Activated naive CD4-positive, alpha-beta T cell treated with Interleukin-2 at 50 U/mL for 16 hours (primary cell): ENCODE measurements around the gene ZNF12.
"Not testable (repeated sequence)": the region's sequence is repeated elsewhere in the genome, so short reads cannot be mapped to it uniquely, and the experiment has no call there.

Experiments
- DNase-seq: peaks from one replicate; pipeline ENCODE4 v3.0.0-alpha.2; 2020

ZNF12 gene

DNA sequence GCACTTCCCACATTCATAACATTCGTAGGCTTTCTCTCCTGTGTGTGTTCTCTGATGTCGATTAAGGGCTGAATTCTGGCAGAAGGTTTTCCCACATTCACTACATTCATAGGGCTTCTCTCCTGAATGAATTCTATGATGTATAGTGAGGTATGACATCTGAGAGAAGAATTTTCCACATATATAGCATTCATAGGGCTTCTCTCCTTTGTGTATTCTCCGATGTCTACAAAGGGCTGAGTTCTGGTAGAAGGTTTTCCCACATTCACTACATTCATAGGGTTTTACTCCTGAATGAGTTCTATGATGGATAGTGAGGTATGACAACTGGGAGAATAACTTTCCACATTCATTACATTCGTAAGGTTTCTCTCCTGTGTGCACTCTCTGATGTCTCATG, 15.6 kb downstream of the ZNF12 start:
- no peak for DNase-seq

DNA sequence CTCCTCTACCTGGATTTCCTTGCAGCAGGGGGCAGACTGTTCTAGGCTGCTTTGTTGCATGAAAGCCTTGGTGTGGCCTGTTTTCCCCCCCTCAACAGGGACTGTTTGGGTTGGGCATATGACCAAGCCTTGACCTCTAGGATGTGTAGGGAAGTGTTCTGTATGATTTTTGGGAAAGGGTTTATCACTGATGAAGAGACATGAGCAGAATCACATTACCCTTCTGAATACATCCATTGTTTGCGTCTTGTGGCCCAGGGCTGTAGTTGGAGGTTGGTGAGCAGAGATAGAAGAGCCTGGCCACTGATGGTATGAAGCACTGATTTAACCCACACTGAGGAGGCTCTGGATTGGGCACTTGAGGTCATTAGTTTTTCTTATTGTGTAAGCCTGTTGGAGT, 26.6 kb downstream of the ZNF12 start:
- DNase-seq, result no peak

DNA sequence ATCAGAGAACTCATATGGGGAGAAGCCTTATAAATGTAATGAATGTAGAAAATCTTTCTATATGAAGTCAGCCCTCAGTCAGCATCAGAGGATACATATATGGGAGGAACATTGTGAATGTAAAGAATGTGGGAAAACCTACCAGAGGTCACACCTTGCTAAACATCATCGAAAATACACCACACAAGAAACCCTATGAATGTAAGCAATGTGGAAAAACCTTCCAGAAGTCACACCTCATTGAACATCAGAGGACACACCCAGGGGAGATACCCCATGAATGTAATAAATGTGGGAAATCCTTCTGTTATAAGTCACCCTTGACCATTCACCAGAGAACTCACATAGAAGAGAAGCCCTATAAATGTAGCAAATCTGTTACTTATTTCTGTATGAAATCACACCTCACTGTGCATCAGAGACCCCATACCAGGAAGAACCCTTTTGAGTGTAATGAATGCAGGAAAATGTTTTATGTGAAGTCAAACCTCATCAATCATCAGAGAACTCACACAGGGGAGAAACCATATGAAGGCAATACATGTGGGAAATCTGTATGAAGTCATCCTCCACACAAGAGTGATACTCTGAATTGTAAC, 30.8 kb downstream of the ZNF12 start:
- no peak for DNase-seq

DNA sequence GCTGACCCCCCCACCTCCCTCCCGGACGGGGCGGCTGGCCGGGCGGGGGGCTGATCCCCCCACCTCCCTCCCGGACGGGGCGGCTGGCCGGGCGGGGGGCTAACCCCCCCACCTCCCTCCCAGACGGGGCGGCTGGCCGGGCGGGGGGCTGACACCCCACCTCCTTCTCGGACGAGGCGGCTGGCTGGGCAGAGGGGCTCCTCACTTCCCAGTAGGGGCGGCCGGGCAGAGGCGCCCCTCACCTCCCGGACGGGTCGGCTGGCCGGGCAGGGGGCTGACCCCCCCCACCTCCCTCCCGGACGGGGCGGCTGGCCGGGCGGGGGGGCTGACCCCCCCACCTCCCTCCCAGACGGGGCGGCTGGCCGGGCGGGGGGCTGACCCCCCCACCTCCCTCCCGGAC, 35.9 kb downstream of the ZNF12 start:
- not testable (repeated sequence) for DNase-seq

DNA sequence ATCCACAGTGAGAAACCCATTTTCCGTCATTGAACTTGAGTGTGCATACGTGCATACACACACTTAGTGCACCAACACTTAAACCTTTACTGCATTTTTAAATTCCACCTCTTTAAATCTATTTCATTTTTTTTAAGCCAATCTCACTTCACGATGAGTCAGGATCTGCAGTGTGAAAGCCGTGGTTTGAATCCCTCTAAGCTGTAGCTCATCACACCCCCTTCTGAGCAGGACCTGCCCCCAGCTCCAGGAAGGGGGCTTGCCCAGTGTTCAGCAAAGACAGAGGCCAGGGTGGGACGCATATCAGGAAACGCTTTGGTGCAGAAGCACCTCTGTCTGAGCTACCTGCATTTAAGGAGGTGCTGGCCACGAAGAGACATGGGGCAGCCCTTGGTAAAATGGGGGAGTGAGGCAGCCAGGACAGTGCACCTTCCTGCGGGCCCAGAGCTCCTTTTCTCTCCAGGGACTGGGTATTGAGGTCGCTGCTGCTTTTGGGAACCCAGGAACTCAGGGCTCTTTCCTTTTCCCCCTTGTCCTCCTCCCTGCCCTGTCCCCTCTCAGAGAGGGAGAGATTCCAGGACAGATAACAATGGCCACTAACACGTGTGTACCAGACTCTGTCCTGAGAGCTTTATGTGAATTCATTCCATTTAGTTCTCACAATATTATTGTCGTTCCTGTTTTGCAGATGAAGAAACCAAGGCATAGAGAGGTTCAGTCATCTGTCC, 48.0 kb downstream of the ZNF12 start:
- DNase-seq, result no peak

DNA sequence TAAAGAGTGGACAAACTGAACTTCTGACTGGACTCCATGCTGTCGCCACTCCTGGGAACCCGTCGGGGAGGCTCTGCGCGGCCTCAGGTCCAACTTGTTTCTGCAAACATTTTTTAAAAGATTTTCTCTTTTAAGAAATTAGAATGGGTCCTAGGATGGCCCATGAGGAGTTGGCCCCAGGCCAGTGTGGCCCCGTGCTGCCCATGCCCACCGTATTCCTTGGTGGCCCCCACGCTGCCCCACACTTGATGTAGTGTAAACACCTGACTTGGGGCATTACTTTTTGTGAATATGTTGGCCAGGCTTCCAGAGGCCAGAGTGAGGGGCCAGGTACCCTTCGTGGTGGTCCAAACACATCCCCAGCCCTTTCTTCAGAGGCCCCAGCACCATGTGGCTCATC, 50.3 kb downstream of the ZNF12 start:
- no peak for DNase-seq

DNA sequence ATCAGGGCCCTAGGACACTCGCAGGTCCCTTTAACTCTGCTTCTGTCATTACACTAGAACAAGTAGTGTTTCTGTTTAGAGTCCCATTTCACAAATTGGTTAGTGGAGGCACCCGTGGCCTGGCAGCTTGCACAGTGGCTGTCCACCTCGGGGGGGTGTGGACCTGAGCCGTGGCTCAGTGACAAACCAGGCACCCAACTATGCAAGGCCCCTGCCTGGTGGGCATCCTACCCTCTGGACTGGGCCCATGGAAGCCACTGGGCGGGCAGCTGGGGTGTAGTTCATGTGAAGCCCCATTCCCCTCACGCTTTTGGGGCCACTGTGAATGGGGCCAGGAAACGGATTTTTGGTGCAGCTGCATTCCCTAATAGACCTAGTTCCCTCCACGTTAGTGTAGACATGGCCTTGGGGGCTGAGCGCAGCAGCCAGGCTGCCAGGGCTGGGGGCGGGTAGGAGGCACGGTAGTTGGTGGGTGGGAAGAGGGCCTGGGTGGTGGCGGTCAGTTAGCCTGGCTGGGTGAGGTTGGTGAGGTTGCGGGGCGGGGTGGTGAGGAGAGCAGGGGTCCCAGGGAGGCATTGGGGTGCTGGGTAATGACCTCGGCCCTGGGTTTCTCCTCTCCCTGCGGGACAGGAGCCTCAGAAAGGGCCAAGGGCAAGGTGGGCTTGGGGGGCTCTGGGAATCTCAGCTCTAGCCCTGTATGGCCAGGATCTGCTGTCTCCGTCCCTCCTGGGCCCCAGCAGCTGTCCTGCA, 50.9 kb downstream of the ZNF12 start:
- DNase-seq, result no peak

DNA sequence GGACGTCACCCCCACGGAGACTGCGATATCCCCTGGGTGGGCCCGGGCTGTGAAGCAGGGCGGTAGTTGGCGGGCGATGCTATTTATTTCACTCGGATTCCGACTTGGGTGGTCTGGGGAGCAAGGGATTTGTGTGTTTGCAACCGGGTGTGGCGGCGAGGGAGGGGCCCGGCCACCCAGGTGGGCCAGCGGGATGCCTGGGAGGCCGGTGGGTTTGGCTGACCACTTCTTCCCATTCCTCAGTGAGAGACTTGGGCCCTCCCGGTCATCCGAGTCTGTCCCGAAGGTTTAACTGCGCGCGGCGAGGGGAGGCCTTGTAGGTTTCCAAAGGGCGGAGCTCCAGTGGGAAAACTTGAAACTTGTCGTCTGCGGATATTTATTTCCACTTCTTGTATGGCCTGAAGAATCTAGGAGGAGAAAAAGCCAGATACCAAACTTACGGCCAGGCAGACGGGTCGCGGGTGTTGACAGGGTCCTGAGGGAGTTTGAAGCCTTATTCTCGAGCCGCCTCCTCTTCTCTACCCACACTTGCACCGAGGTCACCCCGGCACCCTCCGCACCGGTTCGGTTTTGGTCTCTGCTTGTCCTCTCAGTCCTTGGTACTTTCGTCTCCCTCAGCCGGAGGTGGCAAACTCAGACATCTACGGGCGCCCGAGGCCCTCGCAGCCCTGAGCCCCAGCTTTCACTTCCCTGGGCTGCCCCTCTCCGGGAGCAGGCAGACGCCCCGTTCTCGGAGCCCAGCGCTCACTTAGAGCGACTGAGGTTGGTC, 51.7 kb downstream of the ZNF12 start:
- DNase-seq, result no peak

DNA sequence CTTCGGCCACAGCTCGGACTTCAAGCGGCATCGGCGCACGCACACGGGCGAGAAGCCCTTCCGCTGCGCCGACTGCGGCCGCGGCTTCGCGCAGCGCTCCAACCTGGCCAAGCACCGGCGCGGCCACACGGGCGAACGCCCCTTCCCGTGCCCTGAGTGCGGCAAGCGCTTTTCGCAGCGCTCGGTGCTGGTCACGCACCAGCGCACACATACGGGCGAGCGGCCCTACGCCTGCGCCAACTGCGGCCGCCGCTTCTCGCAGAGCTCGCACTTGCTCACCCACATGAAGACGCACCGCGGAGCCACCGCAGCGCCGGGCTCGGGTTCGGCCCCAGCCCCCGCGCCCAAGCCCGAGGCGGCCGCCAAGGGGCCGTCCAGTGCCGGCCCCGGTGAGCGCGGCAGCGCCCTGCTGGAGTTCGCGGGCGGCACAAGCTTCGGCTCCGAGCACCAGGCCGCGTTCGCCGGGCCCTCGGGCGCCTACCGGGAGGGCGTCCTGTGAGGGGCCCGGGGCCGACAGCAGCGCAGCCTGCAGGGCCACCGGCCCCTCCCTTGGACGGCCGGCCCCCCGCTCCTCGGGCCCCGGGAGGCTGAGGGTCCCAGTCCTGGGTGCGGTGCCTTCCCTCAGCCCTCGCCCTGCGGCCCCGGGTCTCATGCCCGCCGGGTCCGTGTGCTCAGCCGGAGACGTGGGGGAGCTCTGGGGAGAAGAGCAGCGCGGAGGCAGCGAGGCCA, 52.5 kb downstream of the ZNF12 start:
- no peak for DNase-seq

DNA sequence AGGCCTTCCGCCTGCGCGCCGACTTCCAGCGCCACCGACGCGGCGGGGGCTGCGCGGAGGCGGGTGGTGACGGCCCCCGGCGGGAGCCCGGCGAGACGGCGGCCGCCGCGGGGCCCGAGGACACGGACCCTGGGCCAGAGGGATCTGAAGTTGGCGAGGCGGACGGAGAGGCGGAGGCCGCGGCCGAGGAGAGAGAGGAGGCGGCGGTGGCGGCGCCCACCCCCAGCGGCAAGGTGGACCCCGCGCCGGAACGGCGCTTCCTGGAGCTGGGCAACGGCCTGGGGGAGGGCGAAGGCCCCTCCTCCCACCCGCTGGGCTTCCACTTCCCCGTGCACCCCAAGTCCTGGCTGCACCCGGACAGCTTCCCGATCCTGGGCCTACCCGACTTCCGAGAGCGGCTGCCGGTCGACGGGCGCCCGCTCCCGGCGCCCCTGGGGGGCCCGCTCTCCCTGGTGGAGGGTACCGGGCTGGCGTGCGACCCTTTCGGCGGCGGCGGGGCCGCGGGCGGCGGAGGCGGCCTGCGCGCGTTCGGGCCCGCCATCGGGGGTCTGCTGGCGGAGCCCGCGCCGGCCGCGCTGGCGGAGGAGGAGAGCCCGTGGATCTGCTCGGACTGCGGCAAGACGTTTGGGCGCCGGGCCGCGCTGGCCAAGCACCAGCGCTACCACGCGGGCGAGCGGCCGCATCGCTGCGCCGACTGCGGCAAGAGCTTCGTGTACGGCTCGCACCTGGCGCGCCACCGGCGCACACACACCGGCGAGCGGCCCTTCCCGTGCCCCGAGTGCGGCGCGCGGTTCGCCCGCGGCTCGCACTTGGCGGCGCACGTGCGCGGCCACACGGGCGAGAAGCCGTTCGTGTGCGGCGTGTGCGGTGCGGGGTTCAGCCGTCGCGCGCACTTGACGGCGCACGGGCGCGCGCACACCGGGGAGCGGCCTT, 53.4 kb downstream of the ZNF12 start:
- DNase-seq, result no peak

DNA sequence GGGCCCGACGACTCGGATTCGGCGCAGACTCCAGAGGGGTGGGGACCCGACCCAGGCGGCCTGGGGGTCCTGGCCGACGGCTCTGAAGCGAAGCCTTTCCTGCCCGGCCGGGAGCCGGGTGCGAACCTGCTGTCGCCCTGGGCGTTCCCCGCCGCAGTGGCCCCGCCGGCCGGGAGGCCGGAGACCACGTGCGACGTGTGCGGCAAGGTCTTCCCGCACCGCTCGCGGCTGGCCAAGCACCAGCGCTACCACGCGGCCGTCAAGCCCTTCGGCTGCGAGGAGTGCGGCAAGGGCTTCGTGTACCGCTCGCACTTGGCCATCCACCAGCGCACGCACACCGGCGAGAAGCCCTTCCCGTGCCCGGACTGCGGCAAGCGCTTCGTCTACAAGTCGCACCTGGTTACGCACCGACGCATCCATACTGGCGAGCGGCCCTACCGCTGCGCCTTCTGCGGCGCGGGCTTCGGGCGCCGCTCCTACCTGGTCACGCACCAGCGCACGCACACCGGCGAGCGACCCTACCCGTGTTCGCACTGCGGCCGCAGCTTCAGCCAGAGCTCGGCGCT, 54.2 kb downstream of the ZNF12 start:
- no peak for DNase-seq

DNA sequence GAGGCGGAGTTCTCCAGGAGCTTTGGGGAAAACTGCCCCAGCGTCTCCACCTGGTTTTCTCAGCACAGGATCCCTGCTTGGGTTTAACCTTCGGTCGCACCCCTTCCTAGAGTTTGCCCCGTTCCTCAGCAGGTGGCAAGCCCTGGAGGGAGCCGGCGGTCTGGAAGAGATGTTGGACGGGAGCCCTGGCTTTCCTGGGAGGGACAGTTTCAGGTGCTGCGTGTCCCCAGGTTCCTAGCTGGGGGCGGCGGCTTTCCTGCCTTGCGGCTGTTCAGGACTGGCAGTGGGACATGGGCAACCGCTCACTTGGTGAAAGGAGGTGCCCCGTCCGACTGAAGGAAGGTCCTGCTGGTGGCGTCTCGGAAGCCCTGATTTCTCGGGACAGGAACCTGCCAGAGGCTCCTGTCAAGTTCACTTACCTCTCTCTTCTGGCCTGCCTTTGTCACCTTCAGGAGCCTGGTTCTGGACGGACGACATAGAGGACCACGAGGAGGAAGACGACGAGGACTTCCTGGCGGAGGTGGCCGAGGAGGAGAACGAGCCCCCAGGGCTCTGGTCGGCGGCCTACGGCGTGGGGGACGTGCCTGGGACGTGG, 54.8 kb downstream of the ZNF12 start:
- DNase-seq, result no peak

DNA sequence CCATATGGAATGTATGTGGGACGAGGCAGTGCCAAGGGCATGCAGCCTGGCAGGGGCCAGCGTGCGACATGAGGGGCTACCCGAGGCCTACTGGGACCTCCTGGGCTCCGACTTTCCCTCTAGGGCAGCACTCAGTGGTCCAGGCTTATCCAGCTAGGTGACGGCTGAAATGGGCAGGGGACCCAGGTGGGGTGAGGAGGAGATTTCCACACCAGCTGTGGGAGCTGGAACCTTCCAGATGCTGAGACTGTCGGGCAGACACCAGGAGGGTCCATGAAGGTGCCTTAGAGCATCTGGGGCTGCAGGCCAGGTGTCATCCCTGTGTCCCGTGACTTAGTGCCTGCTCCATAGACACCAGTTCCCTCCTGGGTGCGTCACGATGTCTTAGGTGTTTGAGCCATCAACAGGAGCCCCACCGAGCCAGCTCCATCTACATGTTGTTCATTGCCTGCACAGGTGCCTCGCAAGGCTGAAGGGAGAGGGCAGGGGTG, 56.2 kb downstream of the ZNF12 start:
- no peak for DNase-seq

DNA sequence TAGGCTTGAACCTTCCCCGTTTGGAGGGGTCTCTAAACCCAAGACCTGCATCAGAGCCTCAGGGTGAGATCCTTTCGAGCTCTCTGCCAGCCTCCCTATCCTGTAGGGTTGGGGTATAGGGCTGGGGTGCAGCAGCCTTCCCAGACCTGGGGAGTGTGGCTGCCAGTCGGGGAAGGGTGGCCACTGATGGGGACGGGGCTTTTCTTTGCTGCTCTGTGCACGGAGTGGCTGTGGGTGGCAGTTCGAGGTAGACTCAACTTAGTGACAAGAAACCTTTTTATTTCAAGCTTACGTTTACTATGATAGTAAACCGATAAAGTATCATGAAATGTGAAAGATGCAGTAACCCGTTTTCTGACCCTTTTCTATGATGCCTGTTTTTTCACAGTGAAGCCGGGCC, 56.7 kb downstream of the ZNF12 start:
- DNase-seq, result no peak

DNA sequence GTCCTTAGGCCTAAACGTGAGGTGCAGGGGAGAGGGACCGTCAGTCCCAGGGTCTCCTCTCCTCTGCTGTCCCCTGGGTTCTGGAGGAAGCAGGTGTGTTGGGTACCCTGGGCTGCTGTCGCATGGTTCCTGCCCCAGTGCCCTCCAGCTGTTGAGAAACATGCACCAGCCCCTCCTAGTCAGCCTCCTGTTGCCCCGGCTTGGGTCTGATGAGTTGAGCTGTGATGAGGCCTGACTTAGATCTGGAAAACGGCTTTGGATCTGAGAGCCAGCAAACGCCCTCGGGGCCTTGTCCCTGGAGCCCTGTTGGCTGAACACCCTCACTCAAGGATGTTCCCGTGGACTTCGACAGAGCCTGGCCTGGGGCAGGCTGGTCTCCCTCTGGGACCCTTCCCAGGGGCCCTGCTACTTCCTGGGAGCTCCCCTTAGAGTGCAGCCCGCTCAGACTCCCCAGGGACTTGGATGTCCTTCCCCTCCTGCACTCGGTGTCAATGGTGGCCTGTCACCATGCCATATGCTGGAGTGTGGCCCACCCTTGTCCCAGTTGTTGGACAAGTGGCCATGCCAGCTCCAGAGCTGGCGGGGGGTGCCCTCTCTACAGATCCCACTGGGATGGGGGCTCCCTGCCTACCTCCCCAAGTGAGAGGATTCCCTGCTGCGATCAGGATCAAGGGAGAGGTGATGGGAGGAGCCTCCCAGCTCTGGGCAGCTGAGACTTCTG, 57.3 kb downstream of the ZNF12 start:
- no peak for DNase-seq

DNA sequence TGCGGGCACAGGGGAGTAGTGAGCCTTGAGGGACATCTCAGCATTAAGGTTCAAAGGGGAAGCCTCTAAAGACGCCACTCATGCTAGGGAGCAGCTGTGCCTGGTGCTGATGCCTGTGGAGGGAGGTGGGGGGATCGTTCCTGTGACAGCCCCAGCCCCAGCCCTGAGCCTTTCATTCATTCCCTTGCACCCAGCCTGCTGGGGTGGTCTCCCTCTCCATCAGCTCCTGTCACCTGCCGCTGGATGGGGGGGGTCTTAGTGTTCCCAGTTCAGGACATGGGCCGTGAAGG, 58.0 kb downstream of the ZNF12 start:
- no peak for DNase-seq

DNA sequence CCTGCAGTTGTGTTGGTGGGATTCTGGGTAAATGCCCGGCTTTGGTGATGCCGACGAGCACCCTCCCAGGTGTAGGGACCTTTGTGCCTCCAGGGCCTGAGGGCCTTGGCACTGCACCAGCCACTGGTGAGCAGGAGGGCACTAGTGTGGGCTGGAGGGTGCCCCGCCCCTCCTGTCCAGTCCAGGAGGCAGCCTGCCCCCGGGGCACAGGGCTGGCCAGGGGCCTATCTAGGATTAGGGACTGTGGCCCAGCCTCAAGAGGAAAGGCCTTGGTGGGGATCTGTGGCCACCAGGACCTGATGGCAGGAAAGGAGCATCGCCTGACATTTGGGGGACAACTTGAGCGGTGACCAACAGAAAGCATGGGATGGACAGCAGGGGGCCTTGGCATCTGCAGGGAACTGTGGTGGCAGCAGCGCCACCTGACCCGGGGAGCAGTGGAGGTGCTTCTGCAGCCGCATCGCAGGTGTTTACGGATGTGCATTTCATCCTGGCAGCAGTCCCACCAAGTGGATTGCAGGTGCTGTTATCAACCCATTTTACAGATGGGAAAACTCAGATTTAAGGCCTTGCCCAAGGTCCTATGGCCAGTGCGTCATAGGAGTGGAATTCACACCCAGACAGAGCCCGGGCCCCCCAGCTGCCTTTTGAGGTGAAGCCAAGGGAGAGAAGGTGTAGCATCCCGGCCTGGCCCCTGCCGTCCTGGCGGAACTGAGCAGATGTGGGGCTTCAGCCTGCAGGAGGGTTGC, 58.5 kb downstream of the ZNF12 start:
- no peak for DNase-seq

DNA sequence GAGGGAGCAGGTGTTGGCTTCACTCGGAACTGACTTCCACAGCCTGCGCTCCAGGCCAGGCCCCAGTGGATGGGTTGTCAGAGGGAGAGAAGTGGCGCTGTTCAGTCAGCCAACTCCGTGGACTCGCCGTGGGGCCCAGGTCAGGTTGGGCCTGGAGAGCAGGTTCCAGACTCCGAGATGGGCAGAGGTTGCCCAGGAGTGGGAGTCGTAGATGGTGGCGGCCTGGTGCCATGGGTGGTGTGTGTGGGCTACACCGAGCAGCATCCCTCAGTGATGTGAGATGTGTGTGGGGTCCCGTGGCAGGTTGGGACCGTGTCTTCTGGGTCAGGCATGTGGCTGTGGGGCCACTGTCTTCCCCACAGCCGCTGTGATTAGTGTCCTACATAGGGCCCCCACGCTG, 59.2 kb downstream of the ZNF12 start:
- DNase-seq, result no peak

DNA sequence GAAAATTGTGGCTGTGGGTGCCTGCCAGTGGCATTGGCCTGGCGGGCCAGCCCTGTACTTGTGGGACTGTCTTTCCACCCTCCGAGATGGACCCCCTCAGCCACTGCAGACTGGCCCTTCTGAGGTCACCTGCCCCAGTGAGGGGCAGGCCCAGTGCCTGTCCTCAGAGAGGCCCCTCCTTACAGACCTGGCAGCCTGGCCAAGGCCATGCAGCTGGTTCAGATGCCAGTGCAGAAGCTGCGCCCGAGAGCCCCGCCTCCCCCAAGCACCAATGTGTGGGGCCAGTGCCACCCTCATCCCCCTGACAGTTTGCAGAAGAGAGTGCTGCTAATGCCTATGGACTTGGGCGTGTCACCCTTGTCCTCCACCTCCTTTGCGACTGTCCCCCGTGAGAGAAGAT, 59.7 kb downstream of the ZNF12 start:
- DNase-seq, result no peak

DNA sequence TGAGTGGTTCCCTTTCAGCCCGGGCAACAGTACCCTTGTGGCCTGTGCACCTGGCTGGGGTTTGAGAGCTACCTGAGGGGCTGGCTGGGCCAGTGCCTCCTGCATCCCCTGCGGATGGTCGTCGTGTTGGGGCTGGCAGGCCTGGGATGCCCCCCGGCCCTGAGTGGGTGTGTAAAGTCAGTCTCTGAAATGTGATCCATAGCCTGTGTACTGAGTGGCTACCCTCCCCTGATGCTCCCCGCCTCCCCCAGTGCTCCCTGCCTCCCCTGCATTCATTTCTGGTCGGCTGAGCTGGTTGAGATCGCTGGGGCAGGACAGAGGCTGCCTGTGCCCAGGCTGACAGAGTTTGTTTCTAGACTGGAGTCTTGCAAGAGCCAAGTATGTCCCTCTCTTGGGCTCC, 60.3 kb downstream of the ZNF12 start:
- DNase-seq, result no peak
